Mucosa of gallbladder (tissue), 1 donor: ENCODE measurements around the gene DNAJC3. TPM values are rescaled to one million over a fixed set of nuclear protein-coding genes. Genes with fewer than 3 reads are reported as not detected.
"Not testable (repeated sequence)": the region's sequence is repeated elsewhere in the genome, so short reads cannot be mapped to it uniquely, and the experiment has no call there.

Experiments
- DNase-seq: peaks from one replicate; pipeline ENCODE4 v3.0.0-alpha.2; 2020; ENCODE audit warnings: low spot score
- total RNA-seq: library from RNA; stranded (reverse); gene quantifications from one replicate; pipeline ENCODE4 v1.2.1, GENCODE V29; 2021
- donor health status: DM: no; HTN: no; CAD: no.

The DNAJC3 gene
- total RNA-seq, 1 donor from 2014 or later, result 76.5 TPM

DNA sequence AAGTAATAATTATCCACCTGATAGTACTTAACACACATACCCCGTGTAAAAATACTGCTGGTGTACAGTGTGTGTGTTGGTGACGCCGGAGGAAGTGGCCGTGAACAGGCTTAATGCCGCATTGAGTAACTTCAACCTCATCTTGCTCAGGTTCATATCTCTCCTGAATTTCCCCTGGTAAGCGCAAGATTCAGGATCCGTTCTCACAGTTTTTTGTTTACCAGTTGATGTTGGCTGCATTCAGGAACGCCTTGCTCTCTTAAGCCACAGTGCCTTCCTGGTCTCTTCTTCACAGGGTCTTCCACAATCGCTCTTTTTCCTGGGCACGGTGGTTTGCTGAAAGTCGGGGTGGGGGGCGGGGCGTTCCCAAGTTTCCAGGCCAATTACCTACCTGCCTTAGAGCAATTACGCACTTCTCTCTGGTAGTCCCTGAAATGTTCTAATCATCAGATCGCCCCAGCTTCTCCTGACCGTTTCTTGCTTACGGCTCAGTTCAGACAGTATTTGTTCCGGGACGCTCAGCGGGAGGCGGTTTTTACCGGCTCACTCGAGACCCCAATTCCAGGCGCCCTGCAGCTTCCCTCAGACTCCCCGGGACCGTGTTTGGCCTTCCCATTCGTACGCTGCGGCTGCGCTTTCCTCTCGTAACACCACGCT is 706 bp upstream of the DNAJC3 start:
- no peak for DNase-seq

DNA sequence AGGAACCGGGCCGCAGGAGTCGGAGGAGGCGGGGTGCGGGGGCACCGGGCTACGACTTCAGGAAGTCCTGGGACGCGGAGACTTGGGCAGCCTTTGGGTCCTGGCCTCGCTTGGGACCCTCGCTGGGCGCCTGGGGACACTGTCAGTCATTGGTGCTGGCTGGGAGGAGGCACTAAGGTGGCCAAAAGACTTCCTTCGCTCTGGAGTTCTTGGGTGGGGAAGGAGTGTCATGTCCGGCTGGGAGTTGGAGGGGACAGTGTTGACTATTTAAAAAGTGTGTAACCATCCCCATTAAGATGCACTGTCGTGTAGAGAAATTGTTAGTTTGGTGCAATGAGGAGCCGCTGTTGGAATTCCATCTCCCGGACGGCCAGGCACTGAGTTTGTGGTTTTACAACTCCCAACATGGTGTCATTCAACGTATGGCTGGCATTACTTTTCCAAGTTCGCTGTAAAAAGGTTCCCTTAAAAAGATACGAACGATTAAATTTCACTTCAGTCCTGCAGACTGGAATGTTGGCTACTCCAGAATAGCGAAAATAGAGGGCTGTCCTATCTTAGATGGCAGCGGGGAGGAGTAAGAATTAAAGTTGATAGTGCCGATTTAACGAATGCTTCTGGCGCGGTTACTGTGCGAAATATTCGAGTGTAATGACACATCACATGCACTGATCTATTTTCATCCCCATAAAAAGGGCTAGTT is 776 bp downstream of the DNAJC3 start:
- no peak for DNase-seq

DNA sequence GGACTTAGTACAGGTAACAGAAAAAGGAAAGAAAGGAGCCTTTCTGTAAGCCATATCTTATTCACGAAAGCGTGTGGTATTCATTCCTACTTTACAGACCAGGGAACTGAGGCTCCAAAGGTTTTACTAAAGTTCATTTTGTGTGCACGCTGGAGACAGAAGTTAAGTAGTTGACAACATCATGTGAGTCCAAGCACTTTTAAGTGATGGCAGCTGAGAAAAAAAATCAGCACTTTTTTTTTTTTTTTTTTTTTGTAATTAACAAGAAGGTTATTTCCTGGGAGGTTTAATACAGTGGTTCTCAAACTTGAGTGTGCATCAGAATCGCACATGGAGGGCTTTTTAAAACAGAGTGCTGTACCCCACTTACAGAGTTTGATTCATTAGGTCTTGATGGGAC is 2.0 kb downstream of the DNAJC3 start:
- DNase-seq, result no peak

DNA sequence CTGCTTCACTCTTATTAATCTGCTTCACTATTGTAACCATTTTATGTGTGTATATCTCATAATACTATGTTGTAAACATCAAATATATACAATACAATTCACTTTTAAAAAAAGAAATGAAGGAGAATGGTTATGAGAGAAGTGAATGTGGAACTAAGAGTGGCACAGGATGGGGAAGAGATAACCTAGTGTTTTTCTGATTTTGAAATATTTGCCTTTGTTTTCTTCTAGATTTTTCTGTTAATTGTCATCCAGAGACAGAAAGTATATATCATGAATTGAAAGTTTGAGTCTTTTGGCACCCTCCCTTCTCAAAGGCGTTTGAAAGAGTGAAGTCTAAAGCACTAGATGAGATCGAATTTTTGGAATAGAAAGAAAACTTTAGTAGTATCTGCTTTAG is 2.8 kb downstream of the DNAJC3 start:
- DNase-seq, result no peak

DNA sequence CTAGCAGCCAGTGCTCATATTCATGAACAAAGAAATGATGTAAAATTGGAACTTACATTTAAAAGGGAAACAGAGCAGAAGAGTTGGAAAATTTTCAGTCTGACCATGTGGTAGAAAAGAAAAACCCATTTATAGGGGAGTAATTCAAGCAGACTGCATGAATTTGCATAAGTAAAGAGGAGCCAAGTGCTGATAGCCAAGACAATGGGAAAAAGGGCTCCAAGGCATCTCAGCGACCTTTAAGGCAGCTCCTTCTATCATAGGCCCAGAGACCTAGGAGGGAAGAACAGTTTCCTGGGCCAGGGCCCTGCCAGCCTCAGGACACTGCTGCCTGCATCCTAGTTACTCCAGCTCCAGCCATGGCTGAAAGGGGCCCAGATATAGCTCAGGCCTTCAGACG is 7.5 kb downstream of the DNAJC3 start:
- no peak for DNase-seq

DNA sequence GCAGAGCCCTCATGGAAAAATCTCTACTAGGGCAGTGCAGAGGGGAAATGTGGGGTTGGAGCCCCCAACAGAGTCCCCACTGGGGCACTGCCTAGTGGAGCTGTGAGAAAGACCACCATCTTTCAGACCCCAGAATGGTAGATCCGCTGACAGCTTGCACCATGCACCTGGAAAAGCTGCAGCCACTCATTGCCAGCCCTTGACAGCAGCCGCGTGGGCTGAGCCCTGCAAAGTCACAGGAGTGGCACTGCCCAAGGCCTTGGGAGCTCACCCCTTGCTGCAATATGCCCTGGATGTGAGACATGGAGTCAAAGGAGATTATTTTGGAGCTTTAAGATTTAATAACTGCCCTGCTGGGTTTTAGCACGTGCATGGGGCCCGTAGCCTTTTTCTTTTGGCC is 8.0 kb downstream of the DNAJC3 start:
- not testable (repeated sequence) for DNase-seq

DNA sequence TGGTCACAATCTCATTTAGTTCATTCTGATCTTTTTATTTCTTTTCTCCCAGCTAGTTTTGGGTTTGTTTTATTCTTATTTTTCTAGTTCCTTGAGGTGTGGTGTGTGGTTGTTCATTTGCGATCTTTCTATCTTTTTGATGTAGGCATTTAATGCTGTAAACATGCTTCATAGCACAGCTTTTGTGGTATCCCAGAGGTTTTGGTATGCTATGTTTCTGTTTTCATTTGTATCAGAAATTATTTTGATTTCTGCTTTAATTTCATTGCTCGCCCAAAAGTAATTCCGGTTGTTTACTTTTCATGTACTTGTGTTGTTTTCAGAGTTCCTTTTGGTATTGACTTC is 12.6 kb downstream of the DNAJC3 start:
- DNase-seq, result no peak

DNA sequence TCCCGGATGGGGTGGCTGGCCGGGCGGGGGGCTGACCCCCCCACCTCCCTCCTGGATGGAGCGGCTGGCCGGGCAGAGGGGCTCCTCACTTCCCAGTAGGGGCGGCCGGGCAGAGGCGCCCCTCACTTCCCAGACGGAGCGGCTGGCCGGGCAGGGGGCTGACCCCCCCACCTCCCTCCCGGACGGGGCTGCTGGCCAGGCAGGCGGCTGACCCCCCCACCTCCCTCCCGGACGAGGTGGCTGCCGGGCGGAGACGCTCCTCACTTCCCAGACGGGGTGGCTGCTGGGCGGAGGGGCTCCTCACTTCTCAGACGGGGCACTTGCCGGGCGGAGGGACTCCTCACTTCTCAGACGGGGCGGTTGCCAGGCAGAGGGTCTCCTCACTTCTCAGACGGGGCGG is 14.0 kb downstream of the DNAJC3 start:
- DNase-seq, result not testable (repeated sequence)

DNA sequence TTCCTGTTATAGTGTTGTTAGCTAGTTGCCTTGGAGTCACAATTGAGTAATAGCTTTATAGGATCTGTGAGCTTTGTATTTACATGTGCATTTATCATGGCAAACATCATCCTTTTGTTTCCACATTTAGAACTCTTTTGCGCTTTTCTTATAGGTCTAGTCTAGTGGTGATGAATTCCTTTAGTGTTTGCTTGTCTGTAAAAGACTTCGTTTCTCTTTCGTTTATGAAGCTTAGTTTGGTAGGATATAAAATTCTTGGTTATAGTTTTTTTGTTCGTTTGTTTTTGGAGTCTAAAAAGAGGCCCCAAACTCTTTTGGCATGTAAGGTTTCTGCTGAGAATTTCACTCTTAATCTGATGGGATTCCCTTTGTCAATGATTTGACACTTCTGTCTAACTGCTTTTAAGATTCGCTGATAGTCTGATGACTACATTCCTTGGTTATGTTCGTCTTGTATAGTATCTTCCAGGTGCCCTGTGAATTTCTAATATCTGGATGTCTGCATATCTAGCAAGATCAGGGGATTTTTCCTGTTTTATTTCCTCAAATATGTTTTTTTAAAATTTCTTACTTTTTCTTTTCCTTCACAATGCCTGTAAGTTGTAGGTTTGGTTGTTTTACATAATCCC is 20.2 kb downstream of the DNAJC3 start:
- DNase-seq, result no peak

DNA sequence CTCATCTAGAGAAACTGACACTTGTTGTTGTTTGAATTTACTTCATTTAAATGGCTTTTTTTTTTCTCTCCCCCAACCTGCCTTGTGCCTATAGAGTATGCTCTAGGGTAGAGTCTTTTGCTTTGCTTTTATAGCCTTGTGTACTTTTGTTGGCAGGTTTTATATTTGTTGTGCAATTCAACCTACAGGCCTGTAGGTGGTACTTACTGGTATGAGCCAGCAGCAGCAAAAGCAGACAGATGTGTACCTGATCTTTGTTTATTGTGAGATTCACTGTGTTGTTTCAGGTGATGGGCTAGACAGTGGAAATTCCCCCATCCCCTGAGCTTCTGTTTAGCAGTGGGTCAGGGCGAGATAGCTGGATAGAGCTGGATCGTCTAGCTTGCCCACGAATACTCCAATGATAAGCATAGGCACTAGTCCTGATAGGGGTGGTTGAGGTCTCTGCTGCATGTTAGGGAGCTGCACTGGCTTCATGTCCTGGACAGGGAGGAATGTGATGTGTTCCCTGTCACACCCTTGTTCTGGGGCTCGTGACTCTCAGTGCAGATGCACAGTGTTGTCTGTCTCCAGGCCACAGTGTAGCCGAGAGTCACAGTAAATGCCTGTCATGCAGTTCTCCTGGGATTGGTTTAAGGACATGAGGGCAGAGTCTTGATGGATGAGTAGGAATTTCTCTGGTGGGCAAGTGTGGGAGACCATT is 21.3 kb downstream of the DNAJC3 start:
- no peak for DNase-seq

DNA sequence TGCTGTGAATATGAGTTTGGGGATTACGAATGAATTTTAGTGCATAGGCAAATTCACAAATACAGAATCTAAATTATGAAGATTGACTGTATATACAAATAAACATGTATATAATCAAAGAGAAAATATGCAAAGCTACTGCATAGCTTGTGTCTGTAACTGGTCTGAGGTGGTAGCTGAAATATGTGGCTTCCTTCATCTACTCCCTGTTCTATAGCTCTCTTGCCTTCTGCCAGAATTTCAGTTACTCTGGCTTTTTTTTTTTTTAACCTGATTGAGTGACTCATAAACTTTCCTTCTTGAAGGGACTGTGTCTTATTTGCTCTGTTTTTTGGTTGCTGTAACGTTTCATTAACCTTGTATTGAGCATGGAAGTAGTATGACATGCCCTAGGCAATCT is 26.6 kb downstream of the DNAJC3 start:
- no peak for DNase-seq

DNA sequence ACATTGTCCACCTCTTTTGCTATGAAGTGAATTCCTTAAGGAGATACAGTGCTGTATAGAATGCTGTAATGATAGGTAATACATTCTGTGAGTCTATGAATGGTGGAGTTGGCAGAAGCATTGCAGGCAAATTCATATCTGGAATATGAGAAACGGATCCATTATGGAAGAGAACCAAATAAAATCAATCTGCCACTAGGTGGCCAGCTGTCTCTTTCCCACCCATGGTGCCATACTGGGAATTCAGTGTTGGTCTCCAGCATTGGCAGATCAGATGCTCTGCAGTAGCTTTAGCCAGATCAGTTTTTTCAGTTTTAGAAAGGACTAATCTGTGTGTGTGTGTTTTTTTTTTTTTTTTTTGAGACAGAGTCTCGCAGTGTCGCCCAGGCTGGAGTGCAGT is 27.6 kb downstream of the DNAJC3 start:
- DNase-seq, result no peak

DNA sequence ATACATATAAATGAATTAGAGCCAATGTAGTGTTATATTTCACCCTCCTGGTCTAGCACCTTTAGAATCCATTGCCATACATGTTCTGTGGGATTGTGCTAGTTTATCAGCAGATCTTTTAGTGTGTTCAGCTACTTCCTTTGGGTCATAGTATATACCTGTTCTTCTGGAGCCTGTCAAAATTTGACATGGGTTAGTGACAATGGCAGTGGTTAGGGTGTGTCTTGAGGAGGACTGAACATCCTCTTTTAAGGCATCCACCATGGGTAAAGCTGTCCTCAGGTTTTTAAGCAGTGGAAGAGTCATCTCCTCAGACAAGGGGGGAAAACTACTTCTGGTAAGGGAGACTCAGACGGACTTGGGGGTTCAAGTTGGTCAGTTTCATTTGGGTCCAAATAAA is 29.4 kb downstream of the DNAJC3 start:
- no peak for DNase-seq

DNA sequence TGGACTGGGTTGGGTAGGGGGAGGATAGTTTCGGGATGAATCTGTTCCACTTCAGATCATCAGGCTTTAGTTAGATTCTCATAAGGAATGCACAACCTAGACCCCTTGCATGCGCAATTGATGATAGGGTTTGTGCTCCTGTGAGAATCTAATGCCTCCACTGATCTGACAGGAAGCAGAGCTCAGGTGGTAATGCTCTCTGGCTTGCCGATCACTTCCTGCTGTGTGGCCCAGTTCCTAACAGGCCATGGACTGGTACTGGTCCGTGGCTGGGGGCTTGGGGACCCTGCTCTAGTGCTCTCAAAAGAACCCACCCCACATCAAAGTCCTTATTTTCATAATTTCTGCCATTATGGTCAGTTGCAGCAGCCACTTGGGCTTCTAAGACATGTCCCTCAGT is 30.1 kb downstream of the DNAJC3 start:
- DNase-seq, result no peak

DNA sequence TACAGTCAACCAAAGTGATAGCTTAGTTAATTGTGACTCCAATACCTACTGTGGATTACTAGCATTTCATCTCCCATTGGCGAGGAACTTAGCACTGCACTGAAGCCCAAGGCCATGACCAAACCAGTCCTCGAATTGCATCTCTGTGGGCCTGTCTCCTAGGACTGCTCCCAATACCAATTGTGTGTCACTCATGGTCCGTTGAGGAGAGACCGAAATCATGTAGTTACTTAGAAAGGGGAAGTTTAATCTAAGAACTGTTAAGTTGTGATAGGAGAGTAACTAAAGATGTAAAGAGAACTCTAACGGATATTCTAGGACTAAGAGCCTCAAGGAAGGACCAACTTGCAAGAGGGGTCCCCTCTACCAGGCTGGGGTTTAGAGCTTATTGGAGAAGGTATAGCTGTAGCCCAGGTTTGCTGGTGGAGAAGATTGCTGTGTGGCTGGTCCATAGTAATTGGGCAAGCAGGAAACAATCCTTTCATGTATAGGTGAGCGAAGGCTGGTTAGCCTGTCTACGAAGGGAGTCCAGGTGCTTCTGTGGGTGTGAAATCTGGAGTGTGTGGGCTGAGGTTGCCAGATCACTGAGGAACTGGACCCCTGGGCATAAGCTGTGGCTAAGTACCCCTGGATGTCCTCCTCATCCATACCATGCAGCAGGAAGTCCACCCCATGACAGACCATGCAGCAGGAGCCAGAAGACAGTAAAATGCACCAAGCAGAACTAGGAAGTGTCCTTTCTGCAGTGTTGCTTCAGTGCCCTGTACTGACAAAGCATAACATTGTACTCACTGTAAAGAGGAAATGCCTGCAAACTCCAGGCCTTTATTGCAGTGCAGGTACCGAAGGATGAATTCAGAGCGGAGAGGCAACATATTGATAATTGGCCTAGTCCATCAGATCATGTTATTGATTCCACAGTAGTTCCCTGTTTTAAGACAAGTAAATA is 30.8 kb downstream of the DNAJC3 start:
- DNase-seq, result no peak

DNA sequence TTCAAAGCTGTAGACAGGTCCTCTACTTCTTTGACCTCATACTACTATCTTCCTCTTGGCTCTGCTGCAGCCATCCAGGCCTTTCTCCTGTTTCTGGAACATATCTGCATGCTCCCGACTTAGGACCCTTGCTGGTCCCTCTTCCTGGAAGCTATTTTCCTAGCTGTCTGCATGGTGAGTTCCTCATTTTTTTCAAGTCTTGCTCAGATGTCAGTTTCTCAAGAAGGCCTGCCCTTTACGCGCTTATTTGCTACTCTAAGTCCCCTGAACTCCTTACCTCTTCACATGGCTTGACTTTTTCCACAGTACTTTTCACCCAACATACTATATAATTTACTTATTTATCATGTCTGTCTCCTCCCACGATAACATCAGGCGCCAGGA is 31.4 kb downstream of the DNAJC3 start:
- DNase-seq, result no peak

DNA sequence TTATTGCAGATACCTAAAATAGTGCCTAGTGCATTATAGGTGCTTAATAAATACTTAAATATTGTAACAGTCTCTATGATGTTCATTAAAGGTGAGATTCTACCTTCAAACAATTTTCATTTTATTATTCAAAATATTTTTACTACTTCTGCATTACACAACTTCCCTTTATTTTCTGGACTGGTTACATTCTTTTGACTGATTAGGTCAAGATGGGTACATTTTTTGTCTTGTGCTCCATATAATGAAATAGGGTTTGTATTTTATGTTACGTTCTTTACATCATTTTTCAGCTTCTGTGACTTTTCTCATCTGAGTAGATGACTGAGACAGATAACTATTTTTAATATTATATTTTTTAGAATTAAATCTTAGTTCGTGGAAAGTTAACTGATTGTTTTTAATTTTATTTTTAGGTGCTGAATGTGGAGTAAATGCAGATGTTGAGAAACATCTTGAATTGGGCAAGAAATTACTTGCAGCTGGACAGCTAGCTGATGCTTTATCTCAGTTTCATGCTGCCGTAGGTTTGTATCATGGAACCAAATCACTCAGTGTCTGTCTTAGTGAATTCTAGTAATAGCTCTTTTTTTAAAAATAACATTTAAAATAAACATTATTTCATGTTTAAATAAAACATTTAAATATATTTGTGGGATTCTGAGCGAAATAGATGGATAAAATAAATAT is 32.0 kb downstream of the DNAJC3 start:
- no peak for DNase-seq

DNA sequence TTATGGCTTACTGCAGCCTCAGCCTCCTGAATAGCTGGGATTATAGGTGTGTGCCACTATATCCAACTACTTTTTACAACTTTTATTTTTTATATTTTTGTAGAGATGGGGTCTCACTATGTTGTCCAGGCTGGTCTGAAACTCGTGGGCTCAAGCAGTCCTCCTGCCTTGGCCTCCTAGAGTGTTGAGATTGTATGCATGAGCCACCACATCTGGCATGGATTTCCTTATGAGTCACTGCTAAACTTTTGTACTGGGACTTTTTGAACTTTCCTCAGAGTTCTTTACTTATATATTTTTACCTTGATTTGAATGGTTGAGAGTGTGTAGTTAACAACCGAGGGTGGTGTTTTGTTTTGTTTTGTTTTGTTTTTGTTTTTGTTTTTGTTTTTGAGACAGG is 33.4 kb downstream of the DNAJC3 start:
- no peak for DNase-seq

DNA sequence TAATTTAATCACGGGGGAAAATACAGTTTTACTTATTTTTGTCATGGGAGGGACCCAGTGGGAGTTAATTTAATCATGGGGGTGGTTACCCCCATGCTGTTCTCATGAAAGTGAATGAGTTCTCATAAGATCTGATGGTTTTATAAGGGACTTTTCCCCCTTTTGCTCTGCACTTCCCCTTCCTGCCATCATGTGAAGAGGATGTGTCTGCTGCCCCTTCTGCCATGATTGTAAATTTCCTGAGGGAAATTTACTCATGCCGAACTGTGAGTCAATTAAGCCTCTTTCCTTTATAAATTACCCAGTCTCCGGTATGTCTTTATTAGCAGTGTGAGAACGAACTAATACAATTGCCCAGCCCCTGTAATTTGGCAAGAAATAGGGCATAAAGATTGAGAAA is 35.9 kb downstream of the DNAJC3 start:
- not testable (repeated sequence) for DNase-seq

DNA sequence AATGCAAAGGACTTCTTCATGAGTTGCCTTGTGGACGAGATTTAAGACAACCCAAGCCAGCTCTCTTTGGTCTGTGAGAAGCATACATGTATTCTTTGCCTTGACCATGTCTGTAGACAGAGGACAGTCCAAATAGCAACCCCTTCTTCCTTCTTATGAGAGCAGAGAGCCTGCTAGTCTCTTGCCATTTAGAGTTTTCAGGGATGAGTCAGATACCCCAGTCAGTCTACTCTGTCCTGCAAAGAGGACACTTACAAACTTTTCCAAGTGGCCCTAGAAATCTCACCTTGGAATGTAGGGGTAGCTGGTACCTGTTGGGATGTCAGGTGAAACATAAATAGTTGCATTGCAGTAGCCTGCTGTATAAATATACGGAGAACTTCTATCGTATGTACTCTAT is 36.7 kb downstream of the DNAJC3 start:
- DNase-seq, result no peak
